ENCODE data around the gene SLC3A2.

Gene SLC3A2

GRCh38 chr11:62910141-62910882 is 29.6 kb downstream of the SLC3A2 start:
- DNase-seq (ENCODE audit: low spot score), result no peak

GRCh38 chr11:62911137-62912130 is 30.7 kb downstream of the SLC3A2 start:
- no peak for DNase-seq (ENCODE audit: low spot score)

GRCh38 chr11:62912268-62912667 is 31.6 kb downstream of the SLC3A2 start:
- DNase-seq (ENCODE audit: low spot score), result no peak

- no peak for DNase-seq (ENCODE audit: low spot score)
Measured at GRCh38 chr11:62914416-62914815, 33.7 kb downstream of the SLC3A2 start.

- DNase-seq (ENCODE audit: low spot score), result no peak
Measured at GRCh38 chr11:62917906-62918502, 37.3 kb downstream of the SLC3A2 start.

- DNase-seq (ENCODE audit: low spot score), result no peak
Measured at GRCh38 chr11:62918531-62918930, 37.8 kb downstream of the SLC3A2 start.

- DNase-seq (ENCODE audit: low spot score), result no peak
Measured at GRCh38 chr11:62919476-62919875, 38.8 kb downstream of the SLC3A2 start.

GRCh38 chr11:62919898-62920640 is 39.4 kb downstream of the SLC3A2 start:
- DNase-seq (ENCODE audit: low spot score), result no peak

GRCh38 chr11:62921201-62921572 is 40.5 kb downstream of the SLC3A2 start, which contains the start of gene CHRM1:
CHRM1 (minus strand) TSS chr11:62921363; CDS start chr11:62911100, 10,263 bp downstream.
- DNase-seq (ENCODE audit: low spot score), result no peak

- peak; percentile 48 for DNase-seq (ENCODE audit: low spot score)
Measured at GRCh38 chr11:62921573-62922188, 41.0 kb downstream of the SLC3A2 start.

GRCh38 chr11:62922189-62922589 is 41.5 kb downstream of the SLC3A2 start:
- DNase-seq (ENCODE audit: low spot score), result peak; percentile 44

- no peak for DNase-seq (ENCODE audit: low spot score)
Measured at GRCh38 chr11:62922653-62923431, 42.1 kb downstream of the SLC3A2 start.

- no peak for DNase-seq (ENCODE audit: low spot score)
Measured at GRCh38 chr11:62923601-62924411, 43.1 kb downstream of the SLC3A2 start.

GRCh38 chr11:62925308-62925707 is 44.6 kb downstream of the SLC3A2 start:
- peak; percentile 73 for DNase-seq (ENCODE audit: low spot score)

- no peak for DNase-seq (ENCODE audit: low spot score)
Measured at GRCh38 chr11:62925745-62926679, 45.3 kb downstream of the SLC3A2 start.

- no peak for DNase-seq (ENCODE audit: low spot score)
Measured at GRCh38 chr11:62926680-62927455, 46.2 kb downstream of the SLC3A2 start.

GRCh38 chr11:62928011-62928410 is 47.3 kb downstream of the SLC3A2 start:
- no peak for DNase-seq (ENCODE audit: low spot score)

GRCh38 chr11:62930157-62930556 is 49.5 kb downstream of the SLC3A2 start:
- no peak for DNase-seq (ENCODE audit: low spot score)
